ENCODE results near the gene CLASP1.

- no peak for TF ChIP-seq CTCF (IDR thresholded peaks at IDR 0.05; ENCODE audit: low read length)
- TF ChIP-seq EZH2 (IDR thresholded peaks at IDR 0.05; ENCODE audit: borderline replicate concordance, low read length) = no peak
These were observed 339.5 kb downstream of the CLASP1 start for GRCh38 chr2:121309801-121310200.

All from OCI-LY1 (cell line).